NCI-H524 treated with DMSO at 0.1 percent for 48 hours (cell line): ENCODE measurements around the gene BACH2.

Source experiments
- DNase-seq: peaks from one replicate; lab custom pipeline; 2025; lab: John Stamatoyannopoulos, UW

The BACH2 gene

GRCh38 chr6:90277302-90278011 lies 19.2 kb downstream of the BACH2 start:
- no peak for DNase-seq

- DNase-seq, result no peak
Observed at GRCh38 chr6:90274451-90275030, 22.1 kb downstream of the BACH2 start.

- DNase-seq, result no peak
Observed at GRCh38 chr6:90273863-90274262, 22.8 kb downstream of the BACH2 start.

GRCh38 chr6:90272895-90273294 lies 23.7 kb downstream of the BACH2 start:
- DNase-seq, result no peak

DNA sequence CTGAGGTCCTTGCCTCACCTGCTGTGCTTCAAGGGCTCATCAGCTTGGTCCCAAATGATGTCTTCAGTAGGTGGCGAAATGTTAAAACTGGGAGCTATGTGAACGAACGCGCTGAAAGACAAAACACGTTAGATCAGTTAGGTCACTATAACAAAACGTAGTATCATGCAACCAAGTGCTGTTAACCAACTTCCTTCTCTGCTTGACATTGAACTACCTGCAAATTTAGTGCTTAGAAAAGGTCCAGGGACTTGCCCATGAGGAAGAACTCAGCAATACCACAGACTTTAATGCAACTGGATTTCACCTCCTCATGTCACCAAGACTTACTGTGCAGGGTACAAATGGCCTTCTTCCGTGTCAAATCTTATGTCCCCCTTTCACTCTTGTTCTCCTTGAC lies 24.8 kb downstream of the BACH2 start:
- no peak for DNase-seq

DNA sequence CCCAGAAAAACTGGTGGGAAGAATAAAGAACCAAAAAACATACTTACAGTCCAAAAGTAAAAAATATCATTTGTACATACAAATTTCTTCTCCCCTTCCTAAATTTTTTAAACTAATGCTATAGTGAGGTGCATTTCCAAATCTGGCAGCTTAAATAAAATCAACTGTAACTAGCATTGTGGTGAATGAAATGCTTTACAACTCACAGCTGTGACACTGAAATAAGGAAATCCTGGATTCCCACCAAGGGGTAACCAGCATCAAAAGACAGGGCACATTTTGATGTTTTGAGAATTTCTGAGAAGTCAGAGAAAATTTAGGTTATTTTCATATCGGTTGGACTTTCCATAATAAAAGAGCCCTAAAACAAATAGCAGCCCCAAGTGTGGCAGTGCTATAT lies 27.3 kb downstream of the BACH2 start:
- DNase-seq, result no peak

GRCh38 chr6:90268178-90268577 lies 28.5 kb downstream of the BACH2 start:
- DNase-seq, result no peak

DNA sequence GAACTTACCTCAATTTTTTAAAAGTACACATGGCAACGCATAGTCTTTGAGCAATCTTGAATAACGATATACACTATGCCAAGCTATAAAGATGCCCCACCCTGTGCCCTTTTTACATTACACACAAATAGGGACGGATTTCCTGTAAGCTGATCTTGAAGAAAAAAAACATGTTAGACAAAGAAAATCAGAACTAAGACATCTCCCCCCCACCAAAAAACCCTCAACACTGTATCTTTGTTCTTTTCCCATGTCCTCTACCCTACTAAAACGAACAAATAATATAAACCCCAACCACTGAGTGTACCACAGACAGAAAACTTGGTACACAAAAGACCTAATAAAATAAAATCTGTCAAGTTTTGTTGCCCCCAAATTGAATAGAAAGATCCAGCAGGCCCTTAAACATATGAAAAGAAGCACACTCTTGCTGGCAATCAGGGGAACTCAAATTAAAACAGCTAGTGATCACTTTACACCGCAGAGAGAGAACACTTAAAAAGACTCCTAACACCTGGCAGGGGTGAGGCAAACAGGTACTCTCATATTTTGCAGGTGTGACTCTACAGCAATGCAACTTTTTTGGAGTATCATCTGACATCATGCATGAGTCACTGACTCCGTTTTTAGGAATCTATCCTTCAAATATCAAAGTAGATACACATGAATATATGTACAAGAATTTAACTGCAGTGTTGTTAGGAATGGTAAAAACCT lies 29.6 kb downstream of the BACH2 start:
- DNase-seq, result no peak

GRCh38 chr6:90264561-90264960 lies 32.1 kb downstream of the BACH2 start:
- DNase-seq, result no peak

- no peak for DNase-seq
Observed at GRCh38 chr6:90263633-90264032, 33.0 kb downstream of the BACH2 start.

- DNase-seq, result no peak
Observed at GRCh38 chr6:90261801-90262200, 34.8 kb downstream of the BACH2 start.

- no peak for DNase-seq
Observed at GRCh38 chr6:90257486-90257738, 39.2 kb downstream of the BACH2 start.

- DNase-seq, result no peak
Observed at GRCh38 chr6:90256698-90257485, 39.8 kb downstream of the BACH2 start.

- DNase-seq, result no peak
Observed at GRCh38 chr6:90253631-90254030, 43.0 kb downstream of the BACH2 start.

DNA sequence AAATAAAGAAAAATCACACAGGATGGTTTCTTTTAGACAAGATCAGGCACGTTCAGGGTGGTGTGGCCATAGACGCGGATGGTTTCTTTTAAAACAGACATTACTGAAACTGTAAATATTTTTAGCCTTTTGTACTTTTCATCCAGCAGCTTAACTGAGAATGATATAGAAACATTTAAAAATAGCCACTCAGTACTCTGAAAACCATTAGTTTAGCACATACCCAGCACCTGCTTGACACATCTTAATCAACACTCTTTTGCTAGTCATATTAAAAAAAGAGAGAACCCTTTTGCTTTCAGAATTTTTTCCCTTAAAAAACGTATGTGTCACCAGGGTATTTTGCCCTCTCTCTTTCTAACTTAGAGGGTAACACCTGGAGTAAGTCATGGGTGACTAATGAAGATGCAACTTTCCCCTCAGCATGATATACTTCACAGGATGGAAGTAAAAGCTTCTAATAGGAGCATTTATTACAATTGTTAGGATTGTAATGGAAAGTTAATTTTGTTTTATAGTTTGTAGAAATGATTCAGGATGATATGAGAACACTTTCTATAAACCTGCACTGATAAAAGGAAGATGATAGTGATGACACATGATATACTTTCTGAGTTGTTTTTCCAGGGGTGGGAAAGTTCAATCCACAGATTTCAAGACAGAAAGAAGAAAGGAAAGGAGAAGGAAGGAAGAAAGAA lies 45.2 kb downstream of the BACH2 start:
- DNase-seq, result no peak

GRCh38 chr6:90250405-90250804 lies 46.2 kb downstream of the BACH2 start:
- no peak for DNase-seq

- DNase-seq, result no peak
Observed at GRCh38 chr6:90249458-90249857, 47.2 kb downstream of the BACH2 start.

DNA sequence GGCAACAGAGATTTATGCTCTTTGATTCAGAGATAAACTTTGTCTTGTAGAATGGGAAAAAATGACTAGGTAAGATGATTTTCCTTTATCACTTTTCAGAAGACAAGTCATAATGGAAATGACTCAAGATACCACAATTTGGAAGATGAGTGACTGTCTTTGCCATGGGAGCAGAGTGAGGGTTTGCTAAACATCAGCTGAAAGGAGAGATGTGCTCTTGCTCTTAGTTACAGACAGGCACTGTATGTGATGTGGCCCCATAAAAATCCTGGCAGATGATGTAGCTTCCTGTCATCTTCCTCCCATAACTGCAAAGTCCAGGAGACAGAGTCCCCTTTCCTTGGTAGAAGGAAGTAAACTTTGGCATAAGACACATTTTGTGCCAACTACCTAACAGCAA lies 47.6 kb downstream of the BACH2 start:
- DNase-seq, result no peak

DNA sequence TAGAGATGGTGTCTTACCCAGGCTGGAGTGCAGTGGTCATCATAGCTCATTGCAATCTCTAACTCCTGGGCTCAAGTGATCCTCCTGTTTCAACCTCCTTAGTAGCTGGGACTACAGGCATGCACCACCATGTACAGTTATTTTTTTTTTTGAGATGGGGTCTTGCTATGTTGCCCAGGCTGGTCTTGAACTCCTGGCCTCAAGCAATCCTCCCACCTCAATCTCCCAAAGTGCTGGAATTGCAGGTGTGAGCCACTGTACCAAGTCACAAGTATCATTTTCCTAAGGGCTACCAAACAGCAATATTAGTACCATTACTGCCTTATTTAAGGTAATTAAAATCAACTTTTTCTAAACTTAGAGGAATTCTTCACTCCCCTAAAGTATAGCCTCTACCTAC lies 49.4 kb downstream of the BACH2 start:
- DNase-seq, result no peak

- no peak for DNase-seq
Observed at GRCh38 chr6:90241229-90241880, 55.3 kb downstream of the BACH2 start.

- no peak for DNase-seq
Observed at GRCh38 chr6:90238496-90239266, 58.0 kb downstream of the BACH2 start.
